HG02759 (cell line): ENCODE measurements around the gene RPL15.

Experiments
- ATAC-seq: cut with Tn5 transposase; IDR thresholded peaks from one replicate; pipeline ENCODE4 v1.9.1; 2021; ENCODE audit warnings: mild to moderate bottlenecking, moderate library complexity; ENCODE audit not compliant: unreplicated experiment

The RPL15 gene

GRCh38 chr3:23926736-23927135, 9.8 kb downstream of the RPL15 start:
- ATAC-seq: no peak

GRCh38 chr3:23928524-23928923, 11.6 kb downstream of the RPL15 start:
- ATAC-seq: no peak

GRCh38 chr3:23931597-23931996, 14.7 kb downstream of the RPL15 start:
- no peak for ATAC-seq

GRCh38 chr3:23932571-23932970, 15.6 kb downstream of the RPL15 start:
- no peak for ATAC-seq

GRCh38 chr3:23934253-23934652, 17.3 kb downstream of the RPL15 start:
- no peak for ATAC-seq

- no peak for ATAC-seq
Observed at GRCh38 chr3:23937296-23937695, 20.4 kb downstream of the RPL15 start.

- ATAC-seq: no peak
Observed at GRCh38 chr3:23938688-23939087, 21.8 kb downstream of the RPL15 start.

GRCh38 chr3:23940775-23941174, 23.8 kb downstream of the RPL15 start:
- ATAC-seq: no peak

- no peak for ATAC-seq
Observed at GRCh38 chr3:23941440-23941839, 24.5 kb downstream of the RPL15 start.

GRCh38 chr3:23942546-23942945, 25.6 kb downstream of the RPL15 start:
- no peak for ATAC-seq

GRCh38 chr3:23944007-23944783, 27.3 kb downstream of the RPL15 start:
- no peak for ATAC-seq

- peak; percentile 61 for ATAC-seq
Observed at GRCh38 chr3:23944861-23945662, 28.1 kb downstream of the RPL15 start, which contains the start of gene NR1D2. Gene NR1D2 (plus strand): TSS chr3:23945286. CDS start chr3:23945579, 293 bp downstream.

- ATAC-seq: no peak
Observed at GRCh38 chr3:23945663-23945912, 28.7 kb downstream of the RPL15 start.

- ATAC-seq: peak; percentile 78
Observed at GRCh38 chr3:23945913-23946687, 29.2 kb downstream of the RPL15 start.

GRCh38 chr3:23948761-23949160, 31.8 kb downstream of the RPL15 start:
- no peak for ATAC-seq

- peak; percentile 11 for ATAC-seq
Observed at GRCh38 chr3:23949784-23950183, 32.9 kb downstream of the RPL15 start.

- ATAC-seq: peak; percentile 18
Observed at GRCh38 chr3:23950293-23950692, 33.4 kb downstream of the RPL15 start.

- peak; percentile 61 for ATAC-seq
Observed at GRCh38 chr3:23952646-23953045, 35.7 kb downstream of the RPL15 start.

- ATAC-seq: no peak
Observed at GRCh38 chr3:23953523-23953922, 36.6 kb downstream of the RPL15 start.

GRCh38 chr3:23954144-23954543, 37.2 kb downstream of the RPL15 start:
- no peak for ATAC-seq

GRCh38 chr3:23956701-23957100, 39.8 kb downstream of the RPL15 start:
- no peak for ATAC-seq
